ENCODE results near the gene RPS6KB2.
"Not testable (repeated sequence)": the region's sequence is repeated elsewhere in the genome, so short reads cannot be mapped to it uniquely, and the experiment has no call there.

The RPS6KB2 gene

GRCh38 chr11:67445515-67445914, 17.2 kb downstream of the RPS6KB2 start:
- DNase-seq, result no peak

DNA sequence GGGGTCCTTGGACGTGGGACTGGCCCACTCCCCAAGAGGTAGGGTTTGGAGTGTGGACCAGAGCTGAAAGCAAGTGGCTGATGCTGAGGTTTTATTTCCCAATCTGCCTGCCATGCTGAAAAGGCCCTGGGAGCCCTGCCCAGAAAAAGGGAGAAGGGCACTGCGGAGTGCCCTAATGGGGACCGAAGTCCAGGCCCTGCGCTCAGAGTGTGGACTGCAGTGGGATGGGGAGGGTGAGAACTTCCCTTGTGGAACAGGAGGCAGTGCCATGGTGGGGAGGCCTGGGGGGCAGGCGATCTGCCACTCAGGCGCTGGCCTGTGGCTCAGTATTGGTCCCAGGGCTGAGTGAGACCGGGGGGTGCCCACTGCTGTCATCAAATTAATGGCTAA, 19.9 kb downstream of the RPS6KB2 start:
- DNase-seq, result no peak

DNA sequence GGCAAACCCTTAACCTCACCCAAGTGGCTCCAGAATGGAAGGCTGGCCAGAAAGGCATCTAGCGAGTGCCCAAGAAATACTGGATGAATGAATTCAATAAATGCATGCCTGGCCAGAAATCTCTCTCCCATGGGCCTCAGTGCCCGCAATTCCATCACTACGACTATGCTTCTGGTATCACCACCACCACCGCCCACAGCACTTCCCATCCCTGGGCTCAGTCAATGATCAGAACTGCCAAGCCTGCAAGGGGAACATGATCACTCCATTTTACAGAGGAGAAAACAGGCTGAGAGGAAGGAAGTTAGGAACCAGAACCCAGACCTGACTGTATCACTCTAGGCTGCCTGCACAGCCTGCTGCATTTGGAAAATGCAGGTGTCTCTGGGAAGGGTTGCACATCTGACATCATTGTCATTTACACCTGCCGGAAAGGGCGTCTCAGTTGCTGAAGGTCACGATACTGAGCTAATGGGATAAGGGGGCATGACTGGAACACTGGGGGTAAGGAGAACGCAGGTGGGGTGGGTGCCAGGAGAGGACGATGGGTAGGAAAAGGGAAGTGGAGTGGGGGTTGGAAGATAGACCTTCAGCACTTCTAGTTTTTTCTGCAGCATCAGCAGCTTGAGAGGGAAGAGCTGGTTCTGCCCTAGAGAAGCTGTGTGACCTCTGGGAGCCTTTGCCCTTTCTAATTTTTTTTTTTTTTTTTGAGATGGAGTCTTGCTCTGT, 21.0 kb downstream of the RPS6KB2 start:
- no peak for DNase-seq

DNA sequence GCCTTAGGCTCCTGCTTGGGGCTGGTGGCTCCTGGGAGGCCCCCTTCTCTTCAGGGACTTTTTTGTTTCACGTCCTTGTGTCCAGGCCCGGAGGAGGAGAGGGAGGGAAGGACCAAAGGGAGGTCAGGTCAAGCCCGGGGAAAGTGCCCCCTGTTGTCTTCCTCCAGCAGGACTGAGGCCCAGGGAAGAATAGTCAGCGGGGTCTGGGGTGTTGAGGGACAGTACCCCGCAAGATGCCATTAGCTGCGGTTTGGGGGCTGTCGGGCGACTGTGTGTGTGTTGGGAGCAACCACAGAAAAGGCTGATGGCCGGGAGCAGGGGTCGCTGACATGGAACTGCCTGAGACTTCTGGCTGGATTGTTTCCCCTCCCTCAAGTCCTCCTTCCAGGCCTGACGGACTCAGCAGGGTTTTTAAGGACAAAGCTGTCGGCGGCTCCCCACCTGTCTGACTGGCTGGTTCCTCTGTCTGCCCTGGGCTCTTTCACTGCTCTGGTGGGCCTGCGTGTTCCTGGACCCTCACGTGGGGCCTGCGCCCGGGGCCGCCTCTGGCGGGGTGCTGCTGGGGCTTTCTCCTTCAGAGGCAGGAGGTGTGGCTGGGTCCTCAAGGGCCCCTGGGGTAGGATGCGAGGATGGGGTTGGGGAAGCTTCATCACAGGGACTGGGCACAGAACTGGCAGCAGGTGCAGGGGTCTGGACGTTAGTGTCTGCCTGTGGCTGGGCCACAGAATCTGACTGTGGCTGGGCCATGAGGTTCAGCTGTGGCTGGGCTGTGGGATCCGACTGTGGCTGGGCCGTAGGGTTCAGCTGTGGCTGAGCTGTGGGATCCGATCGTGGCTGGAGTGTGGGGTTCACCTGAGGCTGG, 22.7 kb downstream of the RPS6KB2 start:
- no peak for DNase-seq

GRCh38 chr11:67451658-67451976, 23.3 kb downstream of the RPS6KB2 start:
- no peak for DNase-seq

DNA sequence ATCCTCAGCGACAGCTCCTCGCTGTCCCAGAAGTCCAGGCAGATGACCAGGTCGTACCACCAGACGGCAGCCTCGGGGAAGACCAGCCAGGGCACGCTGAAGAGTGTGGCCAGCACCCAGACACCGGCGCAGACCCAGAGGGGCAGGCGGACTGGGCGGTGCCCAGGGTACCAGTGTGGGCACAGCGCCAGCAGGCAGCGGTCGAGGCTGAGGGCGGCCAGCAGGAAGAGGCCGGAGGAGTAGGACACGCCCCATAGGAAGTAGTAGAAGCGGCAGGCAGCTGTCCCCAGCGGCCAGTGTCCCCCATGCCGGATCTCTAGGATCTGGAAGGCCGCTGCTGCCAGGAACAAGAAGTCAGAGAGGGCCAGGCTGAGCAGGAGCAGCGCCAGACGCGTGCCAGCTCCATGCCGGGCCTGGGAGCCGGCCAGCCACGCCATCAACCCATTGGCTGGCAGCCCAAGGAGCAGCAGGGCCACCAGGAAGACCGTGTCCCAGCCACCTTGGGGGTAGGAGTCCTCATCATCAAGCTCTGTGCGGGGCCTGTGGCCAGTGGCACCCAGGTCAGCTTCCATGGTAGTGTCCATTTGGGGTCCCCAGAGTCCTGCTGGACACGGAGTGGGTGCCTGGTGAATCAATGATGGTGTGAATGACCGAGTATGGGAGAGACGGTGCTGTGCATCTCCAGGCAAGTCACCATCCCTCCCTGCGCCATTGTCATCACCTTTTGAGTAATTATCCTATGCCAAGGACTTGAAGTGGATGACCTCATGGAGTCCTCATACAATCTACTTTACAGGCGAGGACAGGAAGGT, 24.1 kb downstream of the RPS6KB2 start, which contains the start of gene GPR152:
TSS of gene GPR152 (minus strand) at position 589 of the 812 bp plus-strand sequence. CDS start at position 584, 5 bp downstream.
- DNase-seq, result no peak

DNA sequence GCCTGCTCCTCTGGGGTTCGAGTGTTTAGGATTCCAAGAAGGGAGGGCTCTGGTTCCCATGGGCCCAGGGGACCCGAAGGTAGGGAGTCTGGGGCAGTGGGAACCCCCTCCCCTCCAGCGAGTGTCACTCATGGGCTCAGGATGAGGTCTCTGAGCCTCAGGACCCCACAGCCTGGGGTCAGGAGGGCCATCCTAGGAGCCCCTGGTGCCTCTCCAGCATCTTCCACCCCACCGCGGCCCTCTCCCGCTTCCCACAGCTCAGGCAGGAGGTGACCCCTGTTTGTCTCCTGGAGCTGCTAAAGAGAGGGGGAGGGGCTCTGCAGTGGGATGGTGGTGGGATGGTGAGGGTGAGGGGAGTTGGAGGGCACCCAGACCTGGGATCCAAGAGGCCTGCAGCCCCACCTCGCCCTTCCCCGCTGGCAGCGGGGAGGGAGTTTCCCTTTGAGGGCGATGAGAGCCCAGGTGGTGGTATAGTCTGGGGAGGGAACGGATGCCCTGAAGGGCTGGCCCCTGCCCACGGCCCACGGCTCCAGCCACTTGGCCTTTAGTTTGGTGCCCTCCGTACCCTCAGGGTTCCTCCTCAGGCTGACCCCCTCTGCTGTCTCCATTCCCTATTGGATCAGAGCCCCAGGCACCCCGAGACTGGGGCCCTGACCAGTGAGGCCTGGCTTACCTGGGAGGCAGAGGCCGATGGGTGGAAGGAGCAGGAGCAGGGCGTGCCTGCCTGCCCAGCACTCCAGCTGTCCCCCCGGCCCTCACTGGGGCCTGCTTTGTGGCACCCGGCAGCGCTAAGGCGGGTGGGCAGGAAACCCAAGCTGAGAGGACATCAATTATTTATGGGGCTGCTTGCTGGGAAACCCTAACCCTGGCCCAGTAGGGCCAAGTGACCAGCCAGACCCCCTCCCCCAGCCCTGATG, 25.8 kb downstream of the RPS6KB2 start:
- DNase-seq, result no peak

- DNase-seq, result no peak
Measured at GRCh38 chr11:67455054-67455453, 26.8 kb downstream of the RPS6KB2 start, which contains the start of gene CABP4. Gene CABP4 (plus strand): TSS chr11:67455354. CDS start chr11:67455424, 70 bp downstream.

DNA sequence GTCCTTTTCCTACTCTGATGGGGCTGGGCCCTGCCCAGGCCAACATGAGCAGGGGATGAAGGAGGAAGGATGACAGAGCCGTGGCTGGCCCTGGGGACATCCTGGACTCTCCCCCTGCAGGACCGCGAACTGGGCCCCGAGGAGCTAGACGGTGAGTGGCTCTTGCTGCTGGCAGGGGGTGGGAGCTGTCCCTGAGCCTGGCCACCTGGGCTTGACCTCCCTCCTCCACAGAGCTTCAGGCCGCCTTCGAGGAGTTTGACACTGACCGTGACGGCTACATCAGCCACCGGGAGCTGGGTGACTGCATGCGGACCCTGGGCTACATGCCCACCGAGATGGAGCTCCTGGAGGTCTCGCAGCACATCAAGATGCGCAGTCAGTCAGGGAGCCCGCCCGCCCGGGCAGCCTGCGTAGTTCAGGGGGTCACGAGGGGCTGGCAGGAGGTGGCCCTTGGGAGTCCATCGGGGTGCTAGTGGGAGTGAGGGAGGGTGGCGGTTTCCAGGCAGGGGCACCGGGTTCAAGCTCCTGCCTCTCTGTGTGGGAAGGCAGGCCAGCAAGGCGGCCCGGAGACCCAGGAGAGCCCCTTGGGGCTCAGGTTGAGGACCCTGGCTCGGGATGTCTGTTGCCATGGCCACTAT, 27.9 kb downstream of the RPS6KB2 start:
- DNase-seq, result no peak

GRCh38 chr11:67457453-67457852, 29.2 kb downstream of the RPS6KB2 start:
- no peak for DNase-seq

GRCh38 chr11:67458266-67458665, 30.0 kb downstream of the RPS6KB2 start:
- DNase-seq, result no peak

GRCh38 chr11:67463186-67463585, 34.9 kb downstream of the RPS6KB2 start:
- DNase-seq, result no peak

DNA sequence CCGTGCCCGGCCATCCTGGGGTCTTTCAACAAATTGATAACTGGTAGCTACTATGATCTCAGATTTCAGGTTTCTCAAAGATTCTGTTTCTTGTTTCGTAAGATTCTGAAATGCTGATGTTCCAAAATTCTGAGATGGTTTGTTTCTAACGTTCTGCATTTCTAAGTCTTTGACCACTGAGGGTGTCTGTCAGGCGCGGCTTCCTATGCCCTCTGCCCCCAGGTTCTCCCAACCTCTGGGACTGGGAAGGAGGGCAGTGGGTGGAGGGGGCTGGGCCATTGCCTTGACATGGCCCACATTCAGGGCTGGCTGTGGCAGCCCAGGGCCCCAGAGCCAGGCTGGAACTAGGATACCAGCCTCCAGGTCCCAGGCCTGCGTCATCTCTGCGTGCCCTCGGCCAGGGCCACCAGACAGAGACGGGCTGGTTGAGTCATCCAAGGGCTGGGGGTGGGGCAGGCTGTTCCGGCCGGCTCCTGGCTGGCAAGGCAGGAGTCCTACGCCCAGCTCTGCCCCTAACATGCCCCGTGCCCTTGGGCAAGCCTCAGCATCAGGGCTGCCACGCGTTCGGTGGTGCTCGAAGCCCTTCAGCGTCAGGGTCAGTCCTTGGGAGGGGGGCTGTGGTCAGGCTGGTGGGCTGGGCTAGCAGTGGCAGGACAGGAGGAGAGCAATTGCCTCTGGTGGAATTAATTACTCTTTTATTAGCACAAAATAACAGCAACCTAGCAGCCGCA, 35.6 kb downstream of the RPS6KB2 start:
- DNase-seq, result no peak

DNA sequence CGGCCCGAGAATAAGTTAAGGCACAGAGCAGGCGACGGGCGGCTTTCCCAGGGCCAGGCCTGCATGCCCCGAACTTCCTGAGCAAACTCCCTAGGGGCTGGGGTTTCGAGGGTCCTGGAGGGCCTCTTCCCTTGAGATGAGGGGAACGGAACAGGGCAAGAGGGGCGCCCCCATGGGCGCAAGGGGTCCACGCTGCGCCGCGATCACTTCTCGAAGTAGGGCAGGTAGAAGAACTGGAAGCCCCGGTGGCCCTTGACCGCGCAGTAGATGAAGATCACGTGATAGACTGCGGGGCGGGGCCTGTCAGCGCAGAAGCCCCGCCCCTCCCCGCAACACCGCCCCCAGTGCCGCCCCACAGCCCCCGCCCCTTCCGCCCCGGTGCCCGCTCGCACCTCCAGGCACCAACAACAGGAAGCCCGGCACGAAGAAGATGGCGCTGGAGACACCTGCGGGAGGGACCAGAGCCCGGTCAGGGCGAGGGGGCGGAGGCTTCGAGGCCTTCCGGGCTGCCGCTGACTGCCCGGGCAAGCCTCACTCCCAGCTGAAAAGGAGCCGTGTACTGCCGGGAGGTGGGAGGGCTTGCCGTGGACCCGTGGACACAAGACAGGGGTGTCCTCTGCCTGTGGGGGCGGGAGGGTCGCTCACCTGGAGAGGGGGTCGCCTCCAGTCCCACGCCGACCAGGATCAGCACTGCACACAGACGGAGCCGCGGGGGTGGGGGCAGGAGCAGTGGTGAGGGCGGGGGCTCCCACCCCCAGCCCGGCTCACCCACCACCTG, 36.3 kb downstream of the RPS6KB2 start:
- DNase-seq, result peak; percentile 91

- DNase-seq, result no peak
Measured at GRCh38 chr11:67465189-67465510, 36.9 kb downstream of the RPS6KB2 start.

DNA sequence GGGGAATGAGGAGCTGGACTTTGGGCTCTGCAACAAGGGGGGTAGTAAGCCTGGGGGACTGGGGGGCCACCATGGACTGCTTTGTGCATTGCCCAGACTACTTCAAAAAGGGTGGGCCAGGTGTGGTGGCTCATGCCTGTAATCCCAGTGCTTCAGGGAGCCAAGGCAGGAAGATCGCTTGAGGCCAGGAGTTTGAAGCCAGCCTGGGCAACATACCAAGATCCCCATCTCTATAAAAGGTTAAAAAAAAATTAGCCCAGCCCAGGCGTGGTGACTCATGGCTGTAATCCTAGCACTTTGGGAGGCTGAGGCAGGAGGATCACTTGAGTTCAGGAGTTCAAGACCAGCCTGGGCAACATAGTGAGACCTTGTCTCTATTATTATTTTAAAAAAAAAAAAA, 37.2 kb downstream of the RPS6KB2 start:
- DNase-seq, result not testable (repeated sequence)

DNA sequence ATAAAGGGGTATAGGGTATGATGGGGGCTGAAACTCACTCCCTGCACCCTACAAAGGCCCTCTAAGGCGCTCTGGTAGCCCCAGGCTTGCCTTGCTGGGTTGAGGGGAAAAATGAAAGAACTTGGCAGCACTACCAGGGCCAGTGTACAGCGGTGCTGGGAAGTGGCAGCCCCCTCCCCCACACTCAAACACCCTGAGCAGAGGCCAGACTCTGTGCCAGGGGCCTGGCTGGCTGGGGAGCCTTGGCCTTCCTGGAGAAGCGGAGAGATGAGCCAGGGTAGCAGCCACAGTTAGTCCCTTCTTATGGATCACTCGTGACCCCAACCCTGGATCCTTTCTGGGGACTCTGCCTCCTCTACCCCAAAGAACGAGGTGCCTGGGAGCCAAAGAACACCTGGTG, 38.1 kb downstream of the RPS6KB2 start:
- DNase-seq, result no peak

DNA sequence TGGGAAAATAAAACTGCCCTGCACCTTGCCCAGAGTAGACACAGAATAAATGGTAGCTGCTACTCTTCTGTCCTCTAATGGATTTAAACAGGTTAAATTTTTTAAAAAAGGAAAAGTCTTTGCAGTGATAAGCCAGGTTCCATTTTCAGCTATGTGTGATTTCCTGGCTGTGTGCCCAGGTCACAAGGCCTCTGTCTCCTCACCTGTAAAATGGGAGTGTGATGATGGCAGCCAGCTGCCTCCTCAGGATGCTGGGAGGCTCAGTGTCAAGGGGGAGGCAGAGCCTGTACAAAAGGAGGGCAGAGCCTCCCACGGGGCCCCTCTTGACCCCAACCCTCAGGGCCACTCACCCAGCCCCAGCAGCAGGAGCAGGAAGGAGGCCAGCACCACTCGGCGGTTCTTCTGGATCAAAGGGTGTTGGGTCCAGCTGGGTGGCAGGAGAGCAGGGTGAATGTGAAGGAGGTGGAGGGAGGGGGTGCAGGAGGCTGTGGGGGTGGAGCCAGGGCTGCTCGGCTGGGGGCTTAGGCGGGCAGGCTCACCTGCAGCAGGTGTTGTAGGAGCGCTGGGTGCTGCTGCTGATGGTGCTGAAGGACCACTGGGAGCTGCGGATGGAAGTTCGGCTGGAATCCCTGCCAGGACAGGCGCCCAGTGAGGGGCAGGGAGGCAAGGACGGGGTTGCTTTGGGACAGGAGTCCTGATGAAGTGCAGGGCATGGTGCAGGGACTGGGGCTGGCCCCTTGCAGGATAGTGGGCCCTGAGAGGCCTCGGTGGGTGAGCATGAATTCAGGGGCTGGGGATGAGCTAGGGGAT, 38.9 kb downstream of the RPS6KB2 start:
- no peak for DNase-seq

DNA sequence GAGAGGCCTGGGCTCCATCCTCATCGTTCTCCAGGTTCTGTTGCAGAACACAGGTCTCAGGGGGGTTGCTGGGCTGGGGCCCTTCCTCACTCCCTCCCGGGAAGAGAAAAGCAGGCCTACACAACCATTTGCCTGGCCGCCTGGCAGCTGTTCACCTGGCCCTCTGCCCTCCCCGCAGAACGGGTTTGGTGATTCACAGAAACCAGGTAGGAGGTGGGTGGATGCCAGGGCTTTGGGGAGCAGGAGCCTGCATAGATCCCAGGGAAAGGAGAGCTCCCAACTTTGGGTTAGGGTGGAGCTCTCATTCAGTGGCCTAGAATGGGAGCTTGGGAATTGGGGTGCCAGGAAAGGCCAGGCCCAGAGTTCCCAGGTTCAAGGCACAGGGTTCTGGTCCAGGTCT, 39.8 kb downstream of the RPS6KB2 start:
- no peak for DNase-seq

GRCh38 chr11:67468456-67468758, 40.1 kb downstream of the RPS6KB2 start:
- no peak for DNase-seq

Data from central memory CD4-positive, alpha-beta T cell (primary cell).